Measurements from ENCODE around the gene SERP2.
A peak's percentile ranks its signal among the peaks of the same experiment; 100 is the strongest.

Gene SERP2

DNA sequence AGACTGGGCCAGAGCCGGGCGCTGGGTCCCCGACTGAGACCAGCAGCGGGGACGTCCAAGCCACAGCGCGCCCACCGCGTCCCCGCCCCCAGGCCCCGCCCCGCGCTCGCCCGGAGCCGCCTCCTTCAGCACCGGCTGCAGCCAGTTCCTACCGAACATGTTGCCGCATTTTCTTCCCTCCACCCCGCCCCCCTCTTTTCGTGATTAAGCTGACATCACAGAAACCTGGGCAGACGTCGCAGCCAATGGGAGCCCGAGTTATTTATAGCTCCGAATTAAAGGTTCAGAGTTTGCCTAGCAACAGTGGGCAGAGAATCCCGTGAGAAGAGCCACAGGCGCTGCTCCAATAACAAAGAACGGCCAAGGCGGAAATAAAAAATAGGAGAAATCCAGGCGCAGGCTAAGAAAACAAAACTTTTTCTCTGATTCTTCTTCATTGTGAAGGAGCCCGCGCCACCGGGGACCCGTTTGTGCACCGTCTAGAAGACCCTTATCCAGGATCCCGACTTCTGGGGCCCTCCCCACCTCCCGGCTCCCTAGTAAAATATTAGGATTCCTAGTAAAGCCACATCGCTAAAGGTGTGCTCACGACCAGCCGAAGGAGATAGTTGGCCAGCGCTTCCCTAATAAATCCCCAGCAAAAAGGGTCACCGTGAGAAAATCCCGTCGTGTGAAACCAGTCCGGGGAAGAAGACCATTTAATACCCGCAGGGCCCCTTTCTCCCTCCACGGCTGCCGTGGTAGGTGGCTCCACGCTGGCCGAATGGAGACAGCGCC lies 61.7 kb downstream of the SERP2 start (continued):
- peak; percentile 30; the same call in 1 of the 2 replicates for TF ChIP-seq ZIC2 (tag by site-specific recombination; IDR thresholded peaks at IDR 0.05)
- TF ChIP-seq ZNF341 (tag by site-specific recombination; IDR thresholded peaks at IDR 0.05; ENCODE audit: low read depth) = peak; percentile 98
- TF ChIP-seq FEZF1 (tag by site-specific recombination; IDR thresholded peaks at IDR 0.05) = no peak
- no peak for TF ChIP-seq ZNF555 (tag by site-specific recombination; conservative IDR thresholded peaks at IDR 0.05)
- no peak for TF ChIP-seq ZNF768 (tag by site-specific recombination; IDR thresholded peaks at IDR 0.05)
- TF ChIP-seq ZNF114 (tag by site-specific recombination; IDR thresholded peaks at IDR 0.05) = no peak
- TF ChIP-seq, protein P1, sequence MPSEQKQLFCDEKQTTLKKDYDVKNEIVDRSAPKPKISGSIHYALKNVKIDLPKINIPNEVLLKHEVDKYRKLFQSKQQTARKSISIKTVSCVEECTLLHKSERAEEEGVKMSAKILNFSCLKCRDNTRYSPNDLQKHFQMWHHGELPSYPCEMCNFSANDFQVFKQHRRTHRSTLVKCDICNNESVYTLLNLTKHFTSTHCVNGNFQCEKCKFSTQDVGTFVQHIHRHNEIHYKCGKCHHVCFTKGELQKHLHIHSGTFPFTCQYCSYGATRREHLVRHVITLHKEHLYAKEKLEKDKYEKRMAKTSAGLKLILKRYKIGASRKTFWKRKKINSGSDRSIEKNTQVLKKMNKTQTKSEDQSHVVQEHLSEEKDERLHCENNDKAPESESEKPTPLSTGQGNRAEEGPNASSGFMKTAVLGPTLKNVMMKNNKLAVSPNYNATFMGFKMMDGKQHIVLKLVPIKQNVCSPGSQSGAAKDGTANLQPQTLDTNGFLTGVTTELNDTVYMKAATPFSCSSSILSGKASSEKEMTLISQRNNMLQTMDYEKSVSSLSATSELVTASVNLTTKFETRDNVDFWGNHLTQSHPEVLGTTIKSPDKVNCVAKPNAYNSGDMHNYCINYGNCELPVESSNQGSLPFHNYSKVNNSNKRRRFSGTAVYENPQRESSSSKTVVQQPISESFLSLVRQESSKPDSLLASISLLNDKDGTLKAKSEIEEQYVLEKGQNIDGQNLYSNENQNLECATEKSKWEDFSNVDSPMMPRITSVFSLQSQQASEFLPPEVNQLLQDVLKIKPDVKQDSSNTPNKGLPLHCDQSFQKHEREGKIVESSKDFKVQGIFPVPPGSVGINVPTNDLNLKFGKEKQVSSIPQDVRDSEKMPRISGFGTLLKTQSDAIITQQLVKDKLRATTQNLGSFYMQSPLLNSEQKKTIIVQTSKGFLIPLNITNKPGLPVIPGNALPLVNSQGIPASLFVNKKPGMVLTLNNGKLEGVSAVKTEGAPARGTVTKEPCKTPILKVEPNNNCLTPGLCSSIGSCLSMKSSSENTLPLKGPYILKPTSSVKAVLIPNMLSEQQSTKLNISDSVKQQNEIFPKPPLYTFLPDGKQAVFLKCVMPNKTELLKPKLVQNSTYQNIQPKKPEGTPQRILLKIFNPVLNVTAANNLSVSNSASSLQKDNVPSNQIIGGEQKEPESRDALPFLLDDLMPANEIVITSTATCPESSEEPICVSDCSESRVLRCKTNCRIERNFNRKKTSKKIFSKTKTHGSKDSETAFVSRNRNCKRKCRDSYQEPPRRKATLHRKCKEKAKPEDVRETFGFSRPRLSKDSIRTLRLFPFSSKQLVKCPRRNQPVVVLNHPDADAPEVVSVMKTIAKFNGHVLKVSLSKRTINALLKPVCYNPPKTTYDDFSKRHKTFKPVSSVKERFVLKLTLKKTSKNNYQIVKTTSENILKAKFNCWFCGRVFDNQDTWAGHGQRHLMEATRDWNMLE (tag by site-specific recombination; conservative IDR thresholded peaks at IDR 0.05; ENCODE audit: low read depth) = no peak
- TF ChIP-seq TCF7L2 (IDR thresholded peaks at IDR 0.05; ENCODE audit: borderline replicate concordance, low read depth, low read length) = no peak
- no peak for TF ChIP-seq ZNF174 (tag by site-specific recombination; IDR thresholded peaks at IDR 0.05)

DNA sequence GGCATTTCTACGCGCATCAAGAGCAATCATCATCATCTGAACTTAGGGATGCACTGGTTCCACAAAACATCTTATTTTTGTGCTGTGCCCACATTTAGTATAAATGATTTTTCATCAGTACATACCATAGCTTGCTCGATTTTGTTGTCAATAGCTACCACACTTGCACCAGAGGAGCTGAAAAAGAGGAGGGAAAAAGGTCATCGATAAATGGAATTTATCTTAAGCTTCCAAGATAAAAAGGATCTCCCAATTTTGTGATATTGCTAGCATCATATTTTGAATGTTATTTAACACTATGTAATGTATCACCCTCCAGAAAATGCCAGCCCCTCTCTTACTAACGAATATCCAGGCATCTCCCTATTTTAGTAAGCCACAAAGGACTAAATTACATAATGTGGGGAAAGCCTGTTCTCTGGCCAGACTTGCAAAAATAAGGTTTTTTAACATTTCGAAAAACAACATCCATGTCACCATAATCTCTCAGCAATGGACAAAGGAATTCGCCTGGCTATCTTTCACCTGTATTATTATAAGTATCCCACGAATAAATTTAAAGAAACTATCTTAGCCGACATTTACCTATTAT lies 62.4 kb downstream of the SERP2 start:
- peaks cover 0 to 24% of the 10 kb centered on the region in 2 experiments; a peak in 1 of 3 replicates for H3K36me3 ChIP-seq (ENCODE audit: control insufficient read depth in 2 of 2, insufficient read depth in 1 of 2, low read length in 2 of 2)
- TF ChIP-seq ZNF274 (IDR thresholded peaks at IDR 0.05; ENCODE audit: low read length) (no peak), ZNF274 (tag by site-specific recombination; IDR thresholded peaks at IDR 0.05; ENCODE audit: borderline replicate concordance) (no peak), ZNF2 (tag by site-specific recombination; IDR thresholded peaks at IDR 0.05) (peak; percentile 6; the same call in 1 of the 2 replicates), ZNF350 (tag by site-specific recombination; IDR thresholded peaks at IDR 0.05) (no peak), ZNF626 (tag by site-specific recombination; IDR thresholded peaks at IDR 0.05) (no peak), ZNF530 (tag by site-specific recombination; IDR thresholded peaks at IDR 0.05; ENCODE audit: low read depth) (no peak), ZNF658 (tag by site-specific recombination; IDR thresholded peaks at IDR 0.05) (no peak)
- TF ChIP-seq, protein P2, sequence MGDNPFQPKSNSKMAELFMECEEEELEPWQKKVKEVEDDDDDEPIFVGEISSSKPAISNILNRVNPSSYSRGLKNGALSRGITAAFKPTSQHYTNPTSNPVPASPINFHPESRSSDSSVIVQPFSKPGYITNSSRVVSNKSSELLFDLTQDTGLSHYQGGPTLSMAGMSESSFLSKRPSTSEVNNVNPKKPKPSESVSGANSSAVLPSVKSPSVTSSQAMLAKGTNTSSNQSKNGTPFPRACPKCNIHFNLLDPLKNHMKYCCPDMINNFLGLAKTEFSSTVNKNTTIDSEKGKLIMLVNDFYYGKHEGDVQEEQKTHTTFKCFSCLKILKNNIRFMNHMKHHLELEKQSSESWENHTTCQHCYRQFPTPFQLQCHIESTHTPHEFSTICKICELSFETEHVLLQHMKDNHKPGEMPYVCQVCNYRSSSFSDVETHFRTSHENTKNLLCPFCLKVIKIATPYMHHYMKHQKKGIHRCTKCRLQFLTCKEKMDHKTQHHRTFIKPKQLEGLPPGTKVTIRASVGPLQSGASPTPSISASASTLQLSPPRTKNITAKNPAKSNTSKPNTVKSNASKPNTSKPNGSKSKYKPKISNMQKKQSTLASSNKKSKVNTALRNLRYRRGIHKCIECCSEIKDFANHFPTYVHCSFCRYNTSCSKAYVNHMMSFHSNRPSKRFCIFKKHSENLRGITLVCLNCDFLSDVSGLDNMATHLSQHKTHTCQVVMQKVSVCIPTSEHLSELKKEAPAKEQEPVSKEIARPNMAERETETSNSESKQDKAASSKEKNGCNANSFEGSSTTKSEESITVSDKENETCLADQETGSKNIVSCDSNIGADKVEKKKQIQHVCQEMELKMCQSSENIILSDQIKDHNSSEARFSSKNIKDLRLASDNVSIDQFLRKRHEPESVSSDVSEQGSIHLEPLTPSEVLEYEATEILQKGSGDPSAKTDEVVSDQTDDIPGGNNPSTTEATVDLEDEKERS (tag by site-specific recombination; IDR thresholded peaks at IDR 0.05) = no peak
- TF ChIP-seq, protein P3, sequence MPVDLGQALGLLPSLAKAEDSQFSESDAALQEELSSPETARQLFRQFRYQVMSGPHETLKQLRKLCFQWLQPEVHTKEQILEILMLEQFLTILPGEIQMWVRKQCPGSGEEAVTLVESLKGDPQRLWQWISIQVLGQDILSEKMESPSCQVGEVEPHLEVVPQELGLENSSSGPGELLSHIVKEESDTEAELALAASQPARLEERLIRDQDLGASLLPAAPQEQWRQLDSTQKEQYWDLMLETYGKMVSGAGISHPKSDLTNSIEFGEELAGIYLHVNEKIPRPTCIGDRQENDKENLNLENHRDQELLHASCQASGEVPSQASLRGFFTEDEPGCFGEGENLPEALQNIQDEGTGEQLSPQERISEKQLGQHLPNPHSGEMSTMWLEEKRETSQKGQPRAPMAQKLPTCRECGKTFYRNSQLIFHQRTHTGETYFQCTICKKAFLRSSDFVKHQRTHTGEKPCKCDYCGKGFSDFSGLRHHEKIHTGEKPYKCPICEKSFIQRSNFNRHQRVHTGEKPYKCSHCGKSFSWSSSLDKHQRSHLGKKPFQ (tag by site-specific recombination; IDR thresholded peaks at IDR 0.05) = no peak
- TF ChIP-seq, protein P4, sequence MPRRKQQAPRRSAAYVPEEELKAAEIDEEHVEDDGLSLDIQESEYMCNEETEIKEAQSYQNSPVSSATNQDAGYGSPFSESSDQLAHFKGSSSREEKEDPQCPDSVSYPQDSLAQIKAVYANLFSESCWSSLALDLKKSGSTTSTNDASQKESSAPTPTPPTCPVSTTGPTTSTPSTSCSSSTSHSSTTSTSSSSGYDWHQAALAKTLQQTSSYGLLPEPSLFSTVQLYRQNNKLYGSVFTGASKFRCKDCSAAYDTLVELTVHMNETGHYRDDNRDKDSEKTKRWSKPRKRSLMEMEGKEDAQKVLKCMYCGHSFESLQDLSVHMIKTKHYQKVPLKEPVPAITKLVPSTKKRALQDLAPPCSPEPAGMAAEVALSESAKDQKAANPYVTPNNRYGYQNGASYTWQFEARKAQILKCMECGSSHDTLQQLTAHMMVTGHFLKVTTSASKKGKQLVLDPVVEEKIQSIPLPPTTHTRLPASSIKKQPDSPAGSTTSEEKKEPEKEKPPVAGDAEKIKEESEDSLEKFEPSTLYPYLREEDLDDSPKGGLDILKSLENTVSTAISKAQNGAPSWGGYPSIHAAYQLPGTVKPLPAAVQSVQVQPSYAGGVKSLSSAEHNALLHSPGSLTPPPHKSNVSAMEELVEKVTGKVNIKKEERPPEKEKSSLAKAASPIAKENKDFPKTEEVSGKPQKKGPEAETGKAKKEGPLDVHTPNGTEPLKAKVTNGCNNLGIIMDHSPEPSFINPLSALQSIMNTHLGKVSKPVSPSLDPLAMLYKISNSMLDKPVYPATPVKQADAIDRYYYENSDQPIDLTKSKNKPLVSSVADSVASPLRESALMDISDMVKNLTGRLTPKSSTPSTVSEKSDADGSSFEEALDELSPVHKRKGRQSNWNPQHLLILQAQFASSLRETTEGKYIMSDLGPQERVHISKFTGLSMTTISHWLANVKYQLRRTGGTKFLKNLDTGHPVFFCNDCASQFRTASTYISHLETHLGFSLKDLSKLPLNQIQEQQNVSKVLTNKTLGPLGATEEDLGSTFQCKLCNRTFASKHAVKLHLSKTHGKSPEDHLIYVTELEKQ (tag by site-specific recombination; IDR thresholded peaks at IDR 0.05; ENCODE audit: borderline replicate concordance) = no peak
- peaks cover 3% of the 10 kb centered on the region for H3K4me1 ChIP-seq (ENCODE audit: control insufficient read depth, insufficient read depth, low read length)
- no peaks in the 10 kb centered on the region for H3K9me3 ChIP-seq (ENCODE audit: control insufficient read depth, insufficient read depth, low read depth, low read length)
- ChIA-PET POLR2A (interaction anchor here (0.5 to 2.4 kb wide), 18 partner anchors 8 to 534 kb away, joined by 3 to 12 read pairs (median 4); no protein-coding TSS in a partner anchor), CTCF (interaction anchor here (1.9 to 5.0 kb wide), 2 partner anchors 245 to 529 kb away, joined by 11 to 80 read pairs; no protein-coding TSS in a partner anchor)
- H3K4me3 ChIP-seq (ENCODE audit: low read depth, low read length) = peak overlapping the region; percentile 66
- peak overlapping the region; percentile 80 for H3K27ac ChIP-seq (ENCODE audit: extremely low read depth, low read depth, low read length)

Data from HEK293 (cell line).